ENCODE measurements around the gene SLC45A3.

- no peak for TF ChIP-seq TAF1 (IDR thresholded peaks at IDR 0.05; ENCODE audit: borderline replicate concordance, insufficient read depth, low read length)
- no peak for TF ChIP-seq POLR2AphosphoS5 (IDR thresholded peaks at IDR 0.05; ENCODE audit: low read depth, low read length)
- no peak for TF ChIP-seq SIN3A (IDR thresholded peaks at IDR 0.05; ENCODE audit: borderline replicate concordance, insufficient read depth, low read length)
- TF ChIP-seq REST (IDR thresholded peaks at IDR 0.05; ENCODE audit: insufficient read depth in 1 of 2, low read depth in 2 of 2, low read length in 2 of 2), result no peak
- no peak for TF ChIP-seq FOXP2 (optimal IDR thresholded peaks at IDR 0.05; ENCODE audit: borderline replicate concordance, extremely low read depth, extremely low read length, insufficient read depth)
Observed at GRCh38 chr1:205612104-205612503, 68.2 kb downstream of the SLC45A3 start.
